LHCN-M2 (cell line): ENCODE data around the gene POU6F2. TPM values are rescaled to one million over a fixed set of nuclear protein-coding genes. Genes with fewer than 3 reads are reported as not detected.
A peak's percentile ranks its signal among the peaks of the same experiment; 100 is the strongest.

Experiments used
- DNase-seq: peaks from one replicate; pipeline ENCODE4 v3.0.0-alpha.2; 2012; ENCODE audit warnings: low read depth
- total RNA-seq: library from RNA; depleted of rRNA; stranded (reverse); fragments of >200 nt; gene quantifications from 2 replicates; pipeline ENCODE4 v1.2.3, GENCODE V29; 2014

The POU6F2 gene
- total RNA-seq, 1 experiment from 2014 or later: not detected

- DNase-seq: no peak
These were observed 91.3 kb downstream of the POU6F2 start for GRCh38 chr7:39069031-39069430.

- DNase-seq: no peak
These were observed 92.5 kb downstream of the POU6F2 start for GRCh38 chr7:39069896-39070881.

- DNase-seq: no peak
These were observed 93.4 kb downstream of the POU6F2 start for GRCh38 chr7:39071116-39071515.

GRCh38 chr7:39073432-39073831, 95.7 kb downstream of the POU6F2 start:
- peak; percentile 5 for DNase-seq

GRCh38 chr7:39075210-39075609, 97.5 kb downstream of the POU6F2 start:
- peak; percentile 5 for DNase-seq

GRCh38 chr7:39083781-39084180, 106.1 kb downstream of the POU6F2 start:
- DNase-seq: no peak

- DNase-seq: no peak
These were observed 106.6 kb downstream of the POU6F2 start for GRCh38 chr7:39084349-39084748.

GRCh38 chr7:39085189-39085588, 107.5 kb downstream of the POU6F2 start:
- DNase-seq: no peak

GRCh38 chr7:39085590-39086049, 107.9 kb downstream of the POU6F2 start:
- DNase-seq: peak; percentile 4

- DNase-seq: no peak
These were observed 109.1 kb downstream of the POU6F2 start for GRCh38 chr7:39086638-39087360.

- DNase-seq: no peak
These were observed 111.3 kb downstream of the POU6F2 start for GRCh38 chr7:39088730-39089593.

- no peak for DNase-seq
These were observed 113.4 kb downstream of the POU6F2 start for GRCh38 chr7:39091145-39091544.

- DNase-seq: no peak
These were observed 114.1 kb downstream of the POU6F2 start for GRCh38 chr7:39091774-39092173.

GRCh38 chr7:39094731-39095130, 117.0 kb downstream of the POU6F2 start:
- DNase-seq: no peak

- peak; percentile 4 for DNase-seq
These were observed 118.3 kb downstream of the POU6F2 start for GRCh38 chr7:39095875-39096619.

GRCh38 chr7:39098506-39098905, 120.8 kb downstream of the POU6F2 start:
- DNase-seq: no peak

- DNase-seq: no peak
These were observed 121.4 kb downstream of the POU6F2 start for GRCh38 chr7:39099146-39099545.

GRCh38 chr7:39100270-39100669, 122.6 kb downstream of the POU6F2 start:
- DNase-seq: no peak

GRCh38 chr7:39102234-39102633, 124.5 kb downstream of the POU6F2 start:
- no peak for DNase-seq

- no peak for DNase-seq
These were observed 128.0 kb downstream of the POU6F2 start for GRCh38 chr7:39105720-39106119.

GRCh38 chr7:39125846-39126245, 148.1 kb downstream of the POU6F2 start:
- no peak for DNase-seq
